ENCODE data around the gene ADARB2. TPM values are rescaled to one million over a fixed set of nuclear protein-coding genes. Genes with fewer than 3 reads are reported as not detected.

The ADARB2 gene
- total RNA-seq, 2 donors from 2014 or later, result 1.1 to 1.8 TPM

- Histone ChIP-seq H3K27ac (ENCODE audit: low read depth, low read length) (no peak overlapping the region), H3K9me3 (ENCODE audit: control insufficient read depth, low read length) (no peaks in the 10 kb centered on the region), H3K4me1 (ENCODE audit: control insufficient read depth, insufficient read depth, low read length) (no peaks in the 10 kb centered on the region), H3K9ac (ENCODE audit: extremely low read depth, low read length, poor library complexity, severe bottlenecking) (no peak overlapping the region), H3K4me3 (ENCODE audit: low read length) (no peak overlapping the region), H3K36me3 (ENCODE audit: control insufficient read depth, insufficient read depth, low read length) (no peaks in the 10 kb centered on the region), H3K27me3 (ENCODE audit: control insufficient read depth, insufficient read depth, low read length, poor library complexity, severe bottlenecking) (no peaks in the 10 kb centered on the region)
- Mint-ChIP-seq H3K4me1 (peaks cover 25% of the 10 kb centered on the region), H3K4me3 (no peak overlapping the region), H3K36me3 (ENCODE audit: low read depth) (no peaks in the 10 kb centered on the region), H3K27me3 (ENCODE audit: insufficient read depth) (peaks cover 5% of the 10 kb centered on the region), H3K9me3 (peaks cover 2% of the 10 kb centered on the region), H3K27ac (no peak overlapping the region)
- DNase-seq, result no peak
- 93 to 97% methylated on average over 5 to 6 of the region's 6 CpGs for WGBS, 2 experiments (ENCODE audit: insufficient coverage in 1 of 2, insufficient read length in 1 of 2)
- TF ChIP-seq CTCF (conservative IDR thresholded peaks at IDR 0.05), result no peak
Measured at GRCh38 chr10:1153251-1153763, 584.0 kb downstream of the ADARB2 start.

GRCh38 chr10:1152386-1153250 is 584.7 kb downstream of the ADARB2 start:
- DNase-seq, result peak; percentile 35
- no peak for TF ChIP-seq CTCF (conservative IDR thresholded peaks at IDR 0.05)
- Mint-ChIP-seq H3K36me3 (ENCODE audit: low read depth) (no peaks in the 10 kb centered on the region), H3K9me3 (peaks cover 3% of the 10 kb centered on the region), H3K27ac (no peak overlapping the region), H3K4me1 (peaks cover 25% of the 10 kb centered on the region), H3K27me3 (ENCODE audit: insufficient read depth) (peaks cover 5% of the 10 kb centered on the region), H3K4me3 (no peak overlapping the region)
- H3K9ac ChIP-seq (ENCODE audit: extremely low read depth, low read length, poor library complexity, severe bottlenecking), result no peak overlapping the region
- H3K27me3 ChIP-seq (ENCODE audit: control insufficient read depth, insufficient read depth, low read length, poor library complexity, severe bottlenecking), result no peaks in the 10 kb centered on the region
- no peak overlapping the region for H3K27ac ChIP-seq (ENCODE audit: low read depth, low read length)
- no peaks in the 10 kb centered on the region for H3K4me1 ChIP-seq (ENCODE audit: control insufficient read depth, insufficient read depth, low read length)
- no peaks in the 10 kb centered on the region for H3K9me3 ChIP-seq (ENCODE audit: control insufficient read depth, low read length)
- WGBS, 2 experiments (ENCODE audit: insufficient coverage in 1 of 2, insufficient read length in 1 of 2), result 91 to 96% methylated on average over 27 to 32 of the region's 32 CpGs
- H3K36me3 ChIP-seq (ENCODE audit: control insufficient read depth, insufficient read depth, low read length), result no peaks in the 10 kb centered on the region
- no peak overlapping the region for H3K4me3 ChIP-seq (ENCODE audit: low read length)

DNA sequence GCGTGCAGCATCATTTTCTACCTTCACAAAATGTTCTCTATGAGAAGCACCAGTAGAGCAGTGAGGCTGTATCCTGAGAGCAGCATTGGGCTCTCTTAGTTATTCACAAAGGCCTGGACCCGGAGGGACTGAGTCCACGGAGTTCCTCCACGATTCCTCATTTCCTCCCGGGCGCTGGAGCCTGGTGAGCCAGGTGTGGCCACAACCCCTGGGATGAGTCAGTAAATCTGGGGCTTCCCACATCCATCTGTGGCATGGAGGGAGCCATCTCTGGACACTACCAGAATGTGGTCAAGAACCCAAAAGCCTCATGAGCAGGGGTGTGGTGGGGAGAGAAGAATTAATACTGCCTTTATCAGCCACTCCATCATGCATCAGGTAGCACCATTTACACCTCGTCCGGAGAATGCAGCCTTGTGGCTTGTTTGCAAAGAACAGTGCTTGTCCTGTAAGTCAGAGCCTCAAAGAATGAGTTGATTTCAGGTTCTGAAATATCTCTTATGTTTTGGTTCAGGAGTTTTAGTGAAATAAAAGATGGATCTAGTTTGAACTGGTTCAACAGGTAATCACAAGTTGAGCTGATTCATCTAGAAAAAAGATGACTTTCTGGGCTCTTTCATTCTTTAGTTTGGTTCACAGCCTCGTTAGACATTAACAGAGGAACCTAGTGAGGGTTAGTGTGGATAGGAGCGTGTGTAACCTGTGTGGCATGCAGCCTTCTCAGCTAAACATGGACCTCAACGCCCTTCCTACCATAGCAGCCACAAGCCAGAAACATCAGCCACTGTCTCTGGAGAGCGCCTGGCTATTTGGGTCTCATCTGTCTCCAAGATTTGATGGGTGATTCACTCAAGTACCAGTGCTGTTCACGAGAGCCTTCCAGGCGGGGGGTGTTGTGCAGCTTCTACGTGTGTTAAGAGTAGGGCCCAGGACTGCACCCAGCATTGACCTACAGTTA is 586.0 kb downstream of the ADARB2 start:
- no peak for TF ChIP-seq CTCF (conservative IDR thresholded peaks at IDR 0.05)
- Histone ChIP-seq H3K36me3 (ENCODE audit: control insufficient read depth, insufficient read depth, low read length) (no peaks in the 10 kb centered on the region), H3K9ac (ENCODE audit: extremely low read depth, low read length, poor library complexity, severe bottlenecking) (no peak overlapping the region), H3K27me3 (ENCODE audit: control insufficient read depth, insufficient read depth, low read length, poor library complexity, severe bottlenecking) (no peaks in the 10 kb centered on the region), H3K27ac (ENCODE audit: low read depth, low read length) (no peak overlapping the region), H3K9me3 (ENCODE audit: control insufficient read depth, low read length) (no peaks in the 10 kb centered on the region), H3K4me1 (ENCODE audit: control insufficient read depth, insufficient read depth, low read length) (no peaks in the 10 kb centered on the region), H3K4me3 (ENCODE audit: low read length) (no peak overlapping the region)
- WGBS, 2 experiments (ENCODE audit: insufficient coverage in 1 of 2, insufficient read length in 1 of 2), result 93 to 94% methylated on average over 11 to 15 of the region's 15 CpGs
- Mint-ChIP-seq H3K4me1 (peaks cover 25% of the 10 kb centered on the region), H3K36me3 (ENCODE audit: low read depth) (no peaks in the 10 kb centered on the region), H3K27me3 (ENCODE audit: insufficient read depth) (peaks cover 5% of the 10 kb centered on the region), H3K27ac (no peak overlapping the region), H3K4me3 (no peak overlapping the region), H3K9me3 (peaks cover 13% of the 10 kb centered on the region)
- no peak for DNase-seq
